ENCODE measurements around the gene ERCC8.
A peak's percentile ranks its signal among the peaks of the same experiment; 100 is the strongest.

ERCC8 gene

GRCh38 chr5:60835554-60835953 lies 109.3 kb downstream of the ERCC8 start:
- no peak for ATAC-seq

GRCh38 chr5:60833520-60833919 lies 111.3 kb downstream of the ERCC8 start:
- no peak for ATAC-seq

DNA sequence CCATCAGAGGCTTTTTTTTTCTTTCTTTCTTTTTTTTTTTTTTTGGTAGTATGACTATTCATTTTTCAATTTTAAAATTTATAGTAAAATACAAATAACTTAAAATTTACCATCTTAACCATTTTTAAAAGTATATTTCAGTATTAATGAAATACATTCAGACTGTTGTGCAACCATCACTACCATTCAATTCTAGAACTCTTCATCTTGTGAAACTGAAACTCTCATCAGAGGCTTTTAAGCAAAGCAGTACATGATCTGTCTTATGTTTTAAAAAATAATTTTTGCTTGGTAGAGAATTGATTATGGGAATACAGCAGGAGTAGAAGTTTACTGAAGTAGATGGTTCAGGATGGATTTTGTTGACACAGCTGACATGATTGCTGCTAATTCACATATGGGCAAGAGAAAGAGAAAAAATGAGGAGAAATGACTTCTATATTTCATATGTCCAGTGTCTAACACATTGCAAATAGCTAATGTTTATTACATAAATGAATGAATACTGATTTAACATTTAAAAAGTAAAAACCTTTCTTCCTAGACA lies 114.2 kb downstream of the ERCC8 start:
- no peak for ATAC-seq

DNA sequence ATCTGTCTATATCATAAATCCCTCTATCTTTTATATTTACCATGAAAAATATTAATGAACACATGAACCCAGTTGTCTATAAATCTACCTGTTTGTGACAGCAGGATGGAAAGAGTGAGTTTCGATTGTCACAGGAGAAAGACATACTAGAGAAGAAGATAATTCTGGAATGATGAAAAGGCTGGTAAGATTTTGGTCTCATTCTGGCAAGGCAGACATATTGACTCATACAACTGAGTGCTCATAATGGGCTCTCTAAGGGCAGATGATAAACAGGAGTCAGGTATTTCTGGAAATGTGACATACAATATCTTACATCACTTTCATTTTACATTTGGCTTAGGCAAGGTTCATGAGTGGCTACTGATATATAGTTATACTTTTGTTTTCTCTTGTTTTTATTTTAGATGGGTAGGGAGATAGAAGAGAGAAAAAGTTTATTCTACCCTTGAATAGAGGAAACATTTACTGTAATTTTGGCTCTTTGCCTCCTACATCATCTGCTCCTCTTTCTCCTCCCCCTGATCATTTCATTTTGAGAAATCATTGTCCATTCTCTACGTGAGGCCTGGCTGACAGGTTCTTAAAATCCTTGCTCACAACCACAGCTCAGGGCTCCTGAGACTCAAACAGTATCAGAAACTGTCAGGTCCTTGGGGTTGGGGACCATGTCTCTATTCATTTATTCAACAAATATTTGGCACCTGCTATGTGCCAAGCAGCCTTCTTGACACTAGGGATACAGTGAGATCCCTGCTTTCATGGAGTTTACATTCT lies 115.2 kb downstream of the ERCC8 start:
- ATAC-seq, result peak; percentile 46 to 49

- no peak for ATAC-seq
These were observed 117.7 kb downstream of the ERCC8 start for GRCh38 chr5:60827201-60827600.

DNA sequence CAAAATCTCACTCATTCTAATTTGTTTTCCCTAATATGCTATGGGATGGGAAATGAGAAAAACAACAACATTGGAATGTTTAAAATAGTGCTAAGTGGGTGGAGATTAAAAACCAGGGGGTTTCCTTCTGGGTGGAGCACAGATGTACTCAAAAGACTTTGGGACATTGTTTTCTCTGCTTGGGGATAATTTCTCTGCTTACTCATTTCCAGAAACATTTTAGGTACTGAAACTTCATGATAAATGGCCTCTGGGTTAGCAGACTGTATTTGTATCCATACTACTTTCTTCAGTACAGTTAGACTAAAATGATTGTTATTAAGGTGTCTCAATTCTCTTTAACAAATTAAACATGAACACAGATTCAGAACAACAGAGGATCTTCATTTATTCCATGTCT lies 118.2 kb downstream of the ERCC8 start:
- ATAC-seq, result no peak

All from activated CD4-positive, CD25-positive, alpha-beta regulatory T cell treated with anti-CD3 and anti-CD28 coated beads, Interleukin-2, amount 50 U/mL, for 24 hours (primary cell).